ENCODE data around the gene RNF208. TPM values are rescaled to one million over a fixed set of nuclear protein-coding genes. Genes with fewer than 3 reads are reported as not detected.

RNF208 gene
- polyA plus RNA-seq, 2 of the 4 experiments (the other 2 are of a cell fraction), result 0.06 to 1.7 TPM

GRCh38 chr9:137242269-137243203, 20.5 kb upstream of the RNF208 start:
- DNase-seq (ENCODE audit: low read depth in 1 of 2, low spot score in 1 of 2) (no peak), ATAC-seq (no peak), FAIRE-seq (no peak)
- POLR2A ChIA-PET, result interaction anchor here (0.6 to 3.3 kb wide), 6 partner anchors 12 to 408 kb away, joined by 3 to 97 read pairs (median 4); partner anchors contain the start of genes MAN1B1 and NELFB
- Histone ChIP-seq H3K4me1 (peaks cover 39% of the 10 kb centered on the region), H3K4me3 (peak overlapping the region; percentile 91), H3K9me3 (no peaks in the 10 kb centered on the region), H3K27ac (peak overlapping the region; percentile 98 to 99), H3K4me2 (peak overlapping the region; percentile 98)
- 61% methylated on average over 25 of the region's 36 CpGs for WGBS (ENCODE audit: missing lambda C conversion rate)
- CTCF ChIA-PET, result interaction anchor here (0.6 to 13.1 kb wide), 6 partner anchors 18 to 208 kb away, joined by 3 to 236 read pairs (median 3); partner anchors contain the start of genes CYSRT1, NELFB and TOR4A
- no peak for TF ChIP-seq BHLHE40 (IDR thresholded peaks at IDR 0.05; ENCODE audit: low read depth, low read length)
- TF ChIP-seq ELK1 (IDR thresholded peaks at IDR 0.05; ENCODE audit: low read depth, low read length), result no peak
- TF ChIP-seq HDAC2 (IDR thresholded peaks at IDR 0.05), result no peak
- no peak for TF ChIP-seq HEYL (CRISPR knock-in tag; IDR thresholded peaks at IDR 0.05)
- TF ChIP-seq NFE2L2 (conservative IDR thresholded peaks at IDR 0.05; ENCODE audit: low read length), result no peak; the same call in 1 of the 2 replicates
- no peak for TF ChIP-seq JUN (IDR thresholded peaks at IDR 0.05)
- no peak for TF ChIP-seq NR3C1 (IDR thresholded peaks at IDR 0.05)
- no peak for TF ChIP-seq ZSCAN20 (CRISPR knock-in tag; IDR thresholded peaks at IDR 0.05)
- TF ChIP-seq ATOH8 (CRISPR knock-in tag; IDR thresholded peaks at IDR 0.05; ENCODE audit: low read depth), result no peak
- no peak for TF ChIP-seq E2F6 (IDR thresholded peaks at IDR 0.05; ENCODE audit: borderline replicate concordance, low read depth)
- TF ChIP-seq FOXS1 (CRISPR knock-in tag; IDR thresholded peaks at IDR 0.05), result no peak
- no peak for TF ChIP-seq ZC3H11A (IDR thresholded peaks at IDR 0.05)
- no peak for TF ChIP-seq EHF (CRISPR knock-in tag; IDR thresholded peaks at IDR 0.05)

- H3K4me3 ChIP-seq, result peak overlapping the region; percentile 91
- ChIA-PET POLR2A (interaction anchor here (0.6 to 3.3 kb wide), 21 partner anchors 8 to 407 kb away, joined by 3 to 97 read pairs (median 9); partner anchors contain the start of genes ANAPC2, DPP7, MAN1B1 and NELFB), CTCF (interaction anchor here (1.0 to 13.1 kb wide), 9 partner anchors 8 to 212 kb away, joined by 3 to 236 read pairs (median 3); partner anchors contain the start of genes CYSRT1, NELFB, NRARP and RNF208)
- no peak for TF ChIP-seq CBX2 (IDR thresholded peaks at IDR 0.05; ENCODE audit: borderline replicate concordance, low read depth)
- peak in 1 of 2 experiments; percentile 78; a peak in 3 of 5 replicates for TF ChIP-seq JUN (IDR thresholded peaks at IDR 0.05)
- TF ChIP-seq BHLHE40 (IDR thresholded peaks at IDR 0.05; ENCODE audit: low read depth, low read length), result no peak
- TF ChIP-seq FOSL2 (IDR thresholded peaks at IDR 0.05), result peak; percentile 42; the same call in 1 of the 2 replicates
- peak; percentile 50 for TF ChIP-seq FOSL2 (CRISPR knock-in tag; IDR thresholded peaks at IDR 0.05)
- TF ChIP-seq BCL3 (IDR thresholded peaks at IDR 0.05), result 0 out of 3 replicates have a peak, but pooled peaks have one; percentile 46
- H3K27ac ChIP-seq, result peak overlapping the region; percentile 98 to 99
- ATAC-seq (peak in 1 of 2 experiments; percentile 1; a peak in 1 of 6 replicates), FAIRE-seq (no peak), DNase-seq (ENCODE audit: low read depth in 1 of 2, low spot score in 1 of 2) (no peak)
- 3% methylated on average over 28 of the region's 83 CpGs for WGBS (ENCODE audit: missing lambda C conversion rate)
- peaks cover 48% of the 10 kb centered on the region for H3K4me1 ChIP-seq
- H3K4me2 ChIP-seq, result peak overlapping the region; percentile 98
- H3K9me3 ChIP-seq, result no peaks in the 10 kb centered on the region
Observed at GRCh38 chr9:137241490-137242268, 19.6 kb upstream of the RNF208 start.
